HepG2 (cell line): ENCODE results near the gene NAPB. TPM values are rescaled to one million over a fixed set of nuclear protein-coding genes. Genes with fewer than 3 reads are reported as not detected.

ENCODE experiments used
- AHDC1 ChIP-seq: sonication (generic); formaldehyde crosslinking; IDR thresholded peaks from 2 replicates; pipeline ENCODE4 v1.5.1; 2020; ENCODE audit warnings: mild to moderate bottlenecking, missing genetic modification reagents, borderline replicate concordance
- ATF3 ChIP-seq: sonication (generic); formaldehyde crosslinking; IDR thresholded peaks from 2 replicates; pipeline ENCODE4 v1.4.0; 2020; ENCODE audit warnings: missing genetic modification reagents
- CAMTA2 ChIP-seq: sonication (generic); formaldehyde crosslinking; IDR thresholded peaks from 2 replicates; pipeline ENCODE4 v1.4.0; 2020; ENCODE audit warnings: mild to moderate bottlenecking, missing genetic modification reagents, borderline replicate concordance
- CENPX ChIP-seq: sonication (generic); formaldehyde crosslinking; IDR thresholded peaks from 2 replicates; pipeline ENCODE4 v1.9.0; 2021; ENCODE audit warnings: mild to moderate bottlenecking, missing genetic modification reagents, moderate library complexity
- EEA1 ChIP-seq: sonication (generic); formaldehyde crosslinking; IDR thresholded peaks from 2 replicates; pipeline ENCODE4 v1.5.1; 2020; ENCODE audit warnings: mild to moderate bottlenecking, missing genetic modification reagents, borderline replicate concordance
- ERF ChIP-seq: IDR thresholded peaks from 2 replicates; pipeline ENCODE4 v1.6.1; 2018; ENCODE audit warnings: missing biosample characterization, missing genetic modification reagents
- GTF2F1 ChIP-seq: fragments of 150-350 bp; IDR thresholded peaks from 2 replicates; pipeline ENCODE4 v1.6.1; 2014; ENCODE audit warnings: low read length
- HNF4G ChIP-seq, 2 experiments: sonication (generic) in 1 of 2; formaldehyde crosslinking in 1 of 2; IDR thresholded peaks; 2 replicates each; pipeline versions ENCODE4 v1.4.0 to v1.6.1; 2011 to 2020; ENCODE audit warnings: borderline replicate concordance in 2 of 2, low read depth in 2 of 2, mild to moderate bottlenecking in 2 of 2, low read length in 1 of 2, missing genetic modification reagents in 1 of 2, moderate library complexity in 1 of 2
- HOXA7 ChIP-seq: sonication (generic); formaldehyde crosslinking; IDR thresholded peaks from 2 replicates; pipeline ENCODE4 v1.8.1; 2022; ENCODE audit warnings: mild to moderate bottlenecking, missing genetic modification reagents, moderate library complexity
- JUN ChIP-seq: sonication (generic); formaldehyde crosslinking; IDR thresholded peaks from 2 replicates; pipeline ENCODE4 v1.4.0; 2020; ENCODE audit warnings: mild to moderate bottlenecking, missing genetic modification reagents
- NFE2 ChIP-seq: sonication (generic); formaldehyde crosslinking; IDR thresholded peaks from 2 replicates; pipeline ENCODE4 v1.4.0; 2020; ENCODE audit warnings: missing genetic modification reagents
- NFIC ChIP-seq: IDR thresholded peaks from 2 replicates; pipeline ENCODE4 v1.6.1; 2012; ENCODE audit warnings: mild to moderate bottlenecking, low read length, inconsistent platforms
- NFKB2 ChIP-seq: sonication (generic); formaldehyde crosslinking; IDR thresholded peaks from 2 replicates; pipeline ENCODE4 v1.4.0; 2020; ENCODE audit warnings: missing genetic modification reagents, borderline replicate concordance
- PCBP1 ChIP-seq: fragments of 200-400 bp; formaldehyde crosslinking; IDR thresholded peaks from 2 replicates; pipeline ENCODE4 v1.6.1; 2017; ENCODE audit warnings: mild to moderate bottlenecking, low read depth, low read length, borderline replicate concordance
- RARA ChIP-seq: IDR thresholded peaks from 2 replicates; pipeline ENCODE4 v1.6.1; 2016; ENCODE audit warnings: missing genetic modification reagents, missing compliant biosample characterization
- ZBTB42 ChIP-seq: sonication (generic); formaldehyde crosslinking; IDR thresholded peaks from 2 replicates; pipeline ENCODE4 v1.5.0; 2020; ENCODE audit warnings: mild to moderate bottlenecking, missing genetic modification reagents
- ZFP36 ChIP-seq: fragments of 150-350 bp; IDR thresholded peaks from 2 replicates; pipeline ENCODE4 v1.6.1; 2018; ENCODE audit warnings: borderline replicate concordance, low read length, low read depth; ENCODE audit not compliant: partially characterized antibody
- ZNF138 ChIP-seq: sonication (generic); formaldehyde crosslinking; IDR thresholded peaks from 2 replicates; pipeline ENCODE4 v1.5.0; 2020; ENCODE audit warnings: mild to moderate bottlenecking, low read depth, missing genetic modification reagents
- ZNF160 ChIP-seq: sonication (generic); formaldehyde crosslinking; IDR thresholded peaks from 2 replicates; pipeline ENCODE4 v1.8.0; 2022; ENCODE audit warnings: mild to moderate bottlenecking, inconsistent platforms, missing genetic modification reagents
- ZNF468 ChIP-seq: sonication (generic); formaldehyde crosslinking; IDR thresholded peaks from 2 replicates; pipeline ENCODE4 v1.8.0; 2022; ENCODE audit warnings: mild to moderate bottlenecking, moderate library complexity, missing genetic modification reagents
- ZNF660 ChIP-seq: sonication (generic); formaldehyde crosslinking; IDR thresholded peaks from 2 replicates; pipeline ENCODE4 v1.5.1; 2020; ENCODE audit warnings: mild to moderate bottlenecking, low read depth, missing genetic modification reagents, borderline replicate concordance
- ZNF800 ChIP-seq: sonication (generic); formaldehyde crosslinking; IDR thresholded peaks from 2 replicates; pipeline ENCODE4 v1.4.0; 2020; ENCODE audit warnings: missing genetic modification reagents
- polyA plus RNA-seq, 8 experiments: library from polyadenylated mRNA; depleted of rRNA in 3 of 8; stranded (reverse) in 7 of 8; unstranded in 1 of 8; fragments of >200 nt; fragmentation: Illumina TruSeq in 4 of 8; extraction: Trizol in 4 of 8; gene quantifications; 2 replicates each; pipeline versions ENCODE4 v1.2.1 to v1.2.3, GENCODE V29; 2011 to 2016; ENCODE audit warnings: low read depth in 4 of 8, missing spikeins in 1 of 8, mixed read lengths in 1 of 8; ENCODE audit not compliant: insufficient read depth in 1 of 8
- total RNA-seq, 5 experiments: library from RNA; depleted of rRNA; stranded (reverse); fragments of >200 nt; fragmentation: Illumina TruSeq; extraction: Trizol; gene quantifications; 2 replicates each; pipeline ENCODE4 v1.2.3, GENCODE V29; 2016; ENCODE audit warnings: low read depth in 1 of 5

NAPB gene
- total and polyA plus RNA-seq, 2 of the 13 experiments (the other 11 are each of a cell fraction or from before 2014, with no cell fraction given), result 15.2 to 16.1 TPM

GRCh38 chr20:23419995-23420901 lies 1.0 kb downstream of the NAPB start (continued):
- no peak for TF ChIP-seq AHDC1 (CRISPR knock-in tag)
- peak; percentile 68; the same call in 1 of the 2 replicates for TF ChIP-seq NFE2
- no peak for TF ChIP-seq JUN (CRISPR knock-in tag)
- no peak for TF ChIP-seq ZNF660 (CRISPR knock-in tag)
- TF ChIP-seq HNF4G (IDR thresholded peaks at IDR 0.05; ENCODE audit: borderline replicate concordance, low read depth, low read length), result no peak
- no peak for TF ChIP-seq HNF4G (CRISPR knock-in tag; IDR thresholded peaks at IDR 0.05; ENCODE audit: borderline replicate concordance, low read depth)
- TF ChIP-seq ZNF800, result 0 out of 2 replicates have a peak, but pooled peaks have one; percentile 16
- no peak for TF ChIP-seq CENPX (CRISPR knock-in tag)
- TF ChIP-seq RARA (CRISPR knock-in tag), result no peak
- no peak for TF ChIP-seq EEA1 (CRISPR knock-in tag)
- no peak for TF ChIP-seq CAMTA2 (CRISPR knock-in tag)
- no peak for TF ChIP-seq PCBP1
- TF ChIP-seq ZNF138 (CRISPR knock-in tag), result no peak
- 0 out of 2 replicates have a peak, but pooled peaks have one; percentile 30 for TF ChIP-seq ATF3 (CRISPR knock-in tag)
- no peak for TF ChIP-seq NFKB2
- no peak for TF ChIP-seq ZBTB42 (CRISPR knock-in tag)
- no peak for TF ChIP-seq ZFP36
- no peak for TF ChIP-seq NFIC
- no peak for TF ChIP-seq ERF (CRISPR knock-in tag)
- no peak for TF ChIP-seq HOXA7 (CRISPR knock-in tag)
- TF ChIP-seq ZNF160 (CRISPR knock-in tag), result no peak
- no peak for TF ChIP-seq GTF2F1
- TF ChIP-seq ZNF468 (CRISPR knock-in tag), result no peak
